Medulla oblongata (tissue), 1 donor: ENCODE results near the gene ARID1B.

ENCODE experiments used
- DNase-seq: peaks from one replicate; pipeline ENCODE4 v3.0.0-alpha.2; 2015; ENCODE audit errors: extremely low spot score

The ARID1B gene

DNA sequence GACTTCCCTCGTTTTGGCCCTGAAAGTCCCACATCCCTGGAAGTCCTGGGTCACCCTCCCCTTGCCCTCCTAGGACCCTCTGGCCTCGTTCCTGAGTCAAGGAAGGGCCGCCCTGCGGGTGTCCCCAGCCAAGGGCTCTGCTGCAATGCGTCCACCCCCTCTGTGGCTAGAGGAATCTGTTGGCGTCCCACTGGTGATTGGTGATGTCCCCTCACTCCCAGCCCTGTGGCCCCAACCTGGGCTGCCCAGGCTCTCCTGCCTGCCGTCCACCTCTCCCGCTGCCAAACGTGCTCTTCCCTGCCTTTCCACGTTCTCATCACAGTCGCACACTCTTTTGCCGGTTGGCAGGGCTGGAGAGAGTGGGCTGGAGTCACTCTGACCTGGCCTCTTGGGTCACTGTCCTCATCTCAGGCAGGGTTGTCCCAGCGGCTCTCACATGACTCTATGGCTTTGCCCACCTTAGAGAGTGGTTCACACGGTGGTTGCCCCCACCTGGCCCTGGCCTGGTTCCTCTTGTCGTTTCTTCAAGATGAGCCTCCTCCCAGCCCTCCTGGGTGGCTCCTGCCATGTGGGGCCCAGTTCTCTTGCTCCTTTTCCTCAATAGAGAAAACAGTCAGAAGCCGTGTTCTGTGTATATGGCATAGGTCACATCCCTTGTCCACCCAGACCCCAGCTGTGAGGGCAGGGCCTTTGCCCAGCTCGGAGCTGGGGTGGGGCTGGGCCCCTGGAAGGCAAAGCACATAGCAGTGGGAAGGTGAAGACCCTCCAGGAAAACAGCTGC, 445.2 kb downstream of the ARID1B start:
- DNase-seq, result no peak

DNA sequence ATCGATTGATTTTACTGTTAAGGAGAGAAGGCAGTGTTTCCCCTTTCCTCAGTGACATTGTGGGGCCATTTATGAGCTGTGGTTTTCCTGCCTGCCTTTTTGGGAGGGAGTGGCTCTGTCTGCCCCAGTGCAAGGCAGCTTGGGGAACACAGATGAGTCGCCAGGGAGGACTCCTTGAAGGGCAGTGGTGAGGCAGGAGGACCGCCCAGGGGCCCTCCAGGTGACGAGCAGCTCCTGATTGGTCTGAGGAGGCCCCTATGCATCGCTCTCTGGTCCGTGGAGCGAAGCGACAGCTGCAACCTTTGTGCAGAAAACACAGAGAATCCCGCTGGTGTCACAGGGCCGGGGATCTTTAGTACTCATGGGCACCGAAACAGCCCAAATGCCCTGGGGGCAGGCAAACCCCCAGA, 445.8 kb downstream of the ARID1B start:
- no peak for DNase-seq

DNA sequence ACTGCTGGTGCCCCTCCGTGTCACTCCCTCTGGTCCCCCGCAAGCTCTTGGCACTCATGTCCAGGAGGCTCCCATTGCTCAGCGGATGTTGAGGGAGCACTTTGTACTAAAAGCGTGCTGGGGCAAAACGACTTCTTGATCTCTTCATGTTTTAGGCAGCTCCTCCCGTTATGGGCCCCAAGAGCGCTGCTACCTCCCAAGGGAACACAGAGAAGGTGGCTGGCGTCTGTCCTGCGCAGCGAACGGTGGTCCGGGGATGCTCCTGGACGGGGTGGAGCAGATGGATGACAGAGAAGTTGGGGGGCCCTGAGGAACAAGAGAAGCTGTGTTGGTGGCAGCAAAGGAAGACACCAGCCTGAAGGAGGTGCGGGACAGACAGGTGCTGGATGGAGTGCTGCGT, 446.3 kb downstream of the ARID1B start:
- no peak for DNase-seq

GRCh38 chr6:157224178-157224950, 447.2 kb downstream of the ARID1B start:
- no peak for DNase-seq

- no peak for DNase-seq
Measured at GRCh38 chr6:157224951-157225574, 447.9 kb downstream of the ARID1B start.

GRCh38 chr6:157225575-157225995, 448.4 kb downstream of the ARID1B start:
- no peak for DNase-seq

GRCh38 chr6:157226026-157226625, 448.9 kb downstream of the ARID1B start:
- DNase-seq, result no peak

DNA sequence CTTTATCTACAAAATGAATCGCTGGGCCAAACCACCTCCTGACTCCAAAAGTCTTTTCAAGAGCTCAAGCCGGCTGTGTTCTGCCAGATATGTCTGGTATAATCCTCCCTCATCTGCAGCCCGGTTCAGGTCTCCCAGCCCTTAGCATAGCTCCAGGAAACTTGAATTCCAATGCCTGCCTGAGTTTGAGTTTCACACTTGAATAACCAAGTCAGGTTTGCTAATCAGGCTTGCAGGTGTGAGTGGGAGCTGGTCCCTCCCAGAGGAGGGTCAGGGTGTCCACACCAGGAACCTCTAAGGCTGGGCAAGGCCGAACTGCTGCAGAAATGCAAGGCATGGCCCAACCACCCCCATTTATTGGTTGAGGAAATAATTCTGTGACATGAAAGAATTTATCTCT, 449.6 kb downstream of the ARID1B start:
- no peak for DNase-seq

DNA sequence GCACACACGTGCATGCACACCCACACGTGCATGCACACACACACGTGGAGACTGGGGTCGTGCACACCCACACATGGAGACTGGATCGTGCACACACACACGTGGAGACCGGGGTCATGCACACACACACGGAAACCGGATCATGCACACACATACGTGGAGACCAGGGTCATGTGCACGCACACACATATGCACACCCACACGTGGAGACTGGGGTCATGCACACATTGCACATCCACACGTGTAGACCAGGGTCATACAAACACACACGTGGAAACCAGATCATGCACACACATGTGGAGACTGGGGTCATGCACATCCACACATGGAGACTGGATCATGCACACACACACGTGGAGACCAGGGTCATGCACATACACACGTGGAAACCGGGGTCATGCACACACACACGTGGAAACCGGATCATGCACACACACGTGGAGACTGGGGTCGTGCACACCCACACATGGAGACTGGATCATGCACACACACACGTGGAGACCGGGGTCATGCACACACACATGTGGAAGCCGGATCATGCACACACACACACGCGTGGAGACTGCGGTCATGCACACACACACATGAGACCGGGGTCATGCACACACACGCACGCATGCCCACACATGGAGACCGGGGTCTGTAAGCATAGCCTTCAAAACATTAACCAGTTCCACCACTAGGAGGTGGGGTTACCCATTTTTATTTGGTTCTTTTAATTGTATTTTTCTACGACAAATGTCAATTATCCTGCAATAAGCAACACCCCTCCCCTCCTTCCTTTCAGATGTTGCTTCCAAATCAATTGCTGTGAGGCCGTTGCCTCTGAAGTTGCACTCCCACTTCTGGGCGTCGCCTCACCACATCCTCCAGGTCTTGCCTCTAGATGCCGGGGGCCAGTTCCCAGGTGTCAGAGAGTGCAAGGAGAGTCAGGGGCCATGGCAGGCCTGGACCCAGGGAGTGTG, 450.3 kb downstream of the ARID1B start:
- no peak for DNase-seq

DNA sequence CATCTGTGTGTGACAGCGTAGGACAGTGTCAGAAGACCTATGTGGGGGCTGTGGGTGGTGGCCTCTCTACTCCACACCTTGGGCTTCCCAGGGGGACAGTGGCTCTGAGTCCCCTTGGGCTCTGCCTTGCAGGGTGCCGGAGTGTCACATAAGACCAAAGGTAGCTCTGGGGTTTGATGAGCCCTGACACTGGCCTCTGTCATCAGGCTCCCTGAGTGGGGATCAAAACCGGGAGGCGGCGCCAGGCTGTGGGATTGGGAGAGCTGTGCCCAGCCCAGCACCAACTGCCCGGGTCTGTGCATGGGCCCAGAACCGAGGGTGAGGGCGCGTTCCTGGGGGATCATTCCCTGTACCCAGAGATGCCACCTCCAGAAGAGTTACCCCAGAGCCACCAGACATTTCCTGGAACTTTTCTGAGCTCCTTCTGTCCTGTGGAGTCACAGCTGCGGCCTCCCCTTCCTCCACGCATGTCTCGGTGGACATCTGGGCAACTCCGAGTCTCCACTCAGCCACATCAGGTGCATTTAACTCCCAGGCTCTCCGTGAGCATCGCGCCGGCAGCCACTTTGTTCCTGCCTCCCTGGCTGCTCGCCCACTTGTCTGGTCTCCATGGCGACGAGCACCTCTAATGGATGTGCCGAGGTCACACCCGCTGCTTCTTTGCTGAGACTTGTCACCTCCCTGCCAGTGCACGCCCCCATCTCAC, 451.4 kb downstream of the ARID1B start:
- DNase-seq, result no peak

- no peak for DNase-seq
Measured at GRCh38 chr6:157229132-157229618, 452.0 kb downstream of the ARID1B start.

DNA sequence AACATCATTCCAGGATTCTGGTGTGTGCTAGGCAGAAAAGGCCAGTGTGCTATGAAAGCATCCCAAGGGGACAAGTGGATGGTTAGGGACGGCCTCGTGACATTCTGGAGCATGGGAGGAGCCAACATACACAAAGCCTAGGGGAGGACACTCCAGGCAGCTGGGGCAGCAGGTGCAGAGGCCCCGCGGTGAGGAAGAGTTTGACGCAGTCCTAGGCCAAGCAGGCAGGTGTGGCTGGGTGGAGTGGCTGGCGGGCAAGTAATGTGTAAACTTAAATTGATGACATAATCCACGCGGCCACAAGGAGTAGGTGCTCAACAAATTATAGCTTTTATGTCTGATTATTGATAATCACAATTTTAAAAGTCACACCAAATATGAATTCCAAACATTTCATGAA, 452.5 kb downstream of the ARID1B start:
- DNase-seq, result no peak

DNA sequence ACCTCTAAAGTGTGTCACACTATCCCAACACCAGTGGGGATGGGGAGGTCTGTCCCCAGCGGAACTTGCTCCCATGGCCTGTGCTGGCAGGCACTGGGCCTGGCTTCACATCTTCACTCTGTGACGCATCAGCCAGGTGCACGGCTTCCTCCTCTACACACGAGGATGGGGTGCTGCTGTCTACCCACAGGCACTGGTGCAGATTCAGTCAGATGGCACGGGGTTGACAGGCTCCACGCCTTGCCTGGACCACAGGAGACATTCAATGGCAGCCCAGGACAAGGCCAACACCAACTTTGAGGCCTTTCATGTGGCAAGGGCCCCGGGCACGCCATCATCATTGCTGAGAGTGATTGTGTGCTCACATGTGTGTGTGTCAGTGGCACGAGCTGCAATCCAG, 453.7 kb downstream of the ARID1B start:
- no peak for DNase-seq

GRCh38 chr6:157232161-157232895, 455.1 kb downstream of the ARID1B start:
- DNase-seq, result no peak

DNA sequence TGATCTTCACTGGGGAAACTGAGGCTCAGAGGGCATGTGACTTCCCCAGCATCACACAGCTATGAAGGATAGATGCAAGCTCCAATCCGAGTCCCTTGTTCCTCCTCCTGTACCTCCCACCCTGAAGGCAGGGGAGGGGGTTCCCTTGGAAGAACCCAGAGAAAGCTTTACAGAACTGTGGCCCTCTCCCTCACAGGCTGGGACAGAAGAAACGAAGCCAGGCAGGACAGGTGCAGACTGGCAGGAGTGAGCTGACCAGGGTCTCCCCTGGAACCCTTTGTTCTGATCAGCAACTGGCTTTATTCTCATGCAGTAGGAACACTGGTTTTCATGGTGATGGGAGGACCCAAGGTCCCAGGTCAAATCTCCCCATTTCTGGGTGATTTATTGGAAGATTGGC, 456.0 kb downstream of the ARID1B start:
- no peak for DNase-seq

GRCh38 chr6:157233686-157234085, 456.5 kb downstream of the ARID1B start:
- no peak for DNase-seq

- peak; percentile 56 for DNase-seq
Measured at GRCh38 chr6:157235600-157236039, 458.4 kb downstream of the ARID1B start.

DNA sequence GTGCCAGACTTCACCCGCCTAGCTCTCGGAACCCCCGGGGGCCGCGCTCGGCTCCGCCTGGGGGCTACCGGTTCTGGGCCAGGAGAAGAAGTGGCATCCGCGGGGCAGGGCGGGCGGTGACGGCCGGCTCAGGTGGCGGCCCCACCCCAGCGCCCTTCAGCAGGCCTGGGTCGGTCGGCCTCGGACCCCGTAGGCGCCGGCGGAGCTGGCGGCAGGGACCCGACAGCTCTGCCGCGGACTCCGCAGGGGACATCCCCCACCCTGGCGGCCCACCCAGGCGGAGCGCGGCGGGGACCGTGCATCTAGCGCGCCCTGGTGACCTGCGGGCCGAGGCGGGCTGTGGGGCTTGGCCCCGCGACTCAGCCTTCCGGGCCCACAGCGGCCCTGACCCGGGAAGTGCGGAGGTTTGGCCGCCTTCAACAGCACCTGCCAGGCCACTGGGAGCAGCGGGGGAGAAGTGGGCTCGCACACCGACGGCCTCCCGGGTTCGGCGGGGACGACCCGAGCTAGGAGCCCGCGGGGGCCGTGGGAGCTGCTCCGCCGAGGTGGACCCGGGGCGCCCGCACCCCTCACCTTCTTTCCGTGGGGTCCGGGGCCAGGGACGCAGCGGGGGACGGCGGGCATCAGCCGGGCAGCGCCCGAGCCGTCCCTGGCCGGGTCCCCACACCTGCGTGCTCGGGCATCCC, 459.0 kb downstream of the ARID1B start:
- no peak for DNase-seq

GRCh38 chr6:157238346-157238745, 461.2 kb downstream of the ARID1B start:
- DNase-seq, result no peak
